ENCODE measurements around the gene GRIN3B. TPM values are rescaled to one million over a fixed set of nuclear protein-coding genes. Genes with fewer than 3 reads are reported as not detected.

GRIN3B gene
- total and polyA plus RNA-seq, 5 donors from 2014 or later: not detected

DNA sequence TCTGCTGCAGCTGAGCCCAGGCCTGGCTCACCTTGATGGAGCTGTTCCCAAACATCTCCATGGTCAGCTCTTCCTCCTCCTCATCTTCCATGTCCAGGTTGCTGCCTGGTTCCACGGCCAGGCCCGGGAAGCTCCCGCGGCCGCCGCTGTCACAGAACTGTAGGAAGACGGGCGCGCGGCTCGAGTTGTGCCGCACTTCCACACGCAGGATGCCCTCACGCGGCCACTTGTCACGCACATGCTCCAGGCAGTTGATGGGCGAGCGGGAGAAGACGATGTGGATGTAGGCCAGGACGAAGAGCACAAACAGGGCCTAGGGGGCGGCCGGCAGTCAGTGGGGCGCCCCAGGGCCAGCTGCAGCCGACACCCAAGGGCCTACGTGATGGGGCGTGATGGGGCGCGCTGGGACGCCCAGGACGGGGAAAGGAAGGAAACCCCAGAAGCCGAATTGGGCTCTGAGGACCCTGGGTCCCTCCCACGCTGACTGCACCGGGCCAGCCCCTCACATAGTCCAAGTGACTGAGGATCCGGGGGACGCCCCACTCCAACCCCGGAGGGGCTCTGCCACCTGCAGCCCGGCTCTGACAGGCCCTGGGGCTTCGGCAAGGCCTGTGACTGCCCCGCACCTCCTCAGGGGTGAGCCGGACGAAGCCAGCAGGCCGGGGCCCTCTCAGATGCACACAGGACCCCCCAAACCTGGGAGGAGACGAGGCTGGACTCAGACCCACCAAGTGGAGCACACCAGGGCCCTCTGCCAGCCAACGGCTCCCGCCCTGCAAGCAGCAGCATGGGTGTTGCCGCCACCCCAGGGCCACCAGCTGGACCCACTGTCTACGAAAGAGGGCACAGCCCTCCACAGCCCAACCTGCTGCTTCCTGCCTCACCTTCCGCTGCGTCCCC, 14.2 kb downstream of the GRIN3B start:
- Mint-ChIP-seq H3K27ac (no peak overlapping the region), H3K27me3 (peaks cover 5% of the 10 kb centered on the region), H3K9me3 (no peaks in the 10 kb centered on the region), H3K36me3 (no peaks in the 10 kb centered on the region), H3K4me3 (peak overlapping the region in 1 of 4 donors; percentile 27), H3K4me1 (peaks cover 0 to 36% (median 10%) of the 10 kb centered on the region in 4 donors)
- no peak for ATAC-seq (ENCODE audit: low read depth in 2 of 2)
- no peaks in the 10 kb centered on the region for H3K27me3 ChIP-seq (ENCODE audit: control insufficient read depth, insufficient read depth, low read length)
- H3K4me1 ChIP-seq (ENCODE audit: control insufficient read depth, insufficient read depth, low read length, poor library complexity, severe bottlenecking): peaks cover 40% of the 10 kb centered on the region
- peaks cover 17% of the 10 kb centered on the region for H3K36me3 ChIP-seq (ENCODE audit: control insufficient read depth, insufficient read depth, low read length)
- no peaks in the 10 kb centered on the region for H3K9me3 ChIP-seq (ENCODE audit: control insufficient read depth in 2 of 2, low read length in 2 of 2)
- no peak overlapping the region for H3K27ac ChIP-seq (ENCODE audit: insufficient read depth, low read length, poor library complexity, severe bottlenecking)
- H3K4me3 ChIP-seq (ENCODE audit: low read depth, low read length): no peak overlapping the region
- no peak for DNase-seq

DNA sequence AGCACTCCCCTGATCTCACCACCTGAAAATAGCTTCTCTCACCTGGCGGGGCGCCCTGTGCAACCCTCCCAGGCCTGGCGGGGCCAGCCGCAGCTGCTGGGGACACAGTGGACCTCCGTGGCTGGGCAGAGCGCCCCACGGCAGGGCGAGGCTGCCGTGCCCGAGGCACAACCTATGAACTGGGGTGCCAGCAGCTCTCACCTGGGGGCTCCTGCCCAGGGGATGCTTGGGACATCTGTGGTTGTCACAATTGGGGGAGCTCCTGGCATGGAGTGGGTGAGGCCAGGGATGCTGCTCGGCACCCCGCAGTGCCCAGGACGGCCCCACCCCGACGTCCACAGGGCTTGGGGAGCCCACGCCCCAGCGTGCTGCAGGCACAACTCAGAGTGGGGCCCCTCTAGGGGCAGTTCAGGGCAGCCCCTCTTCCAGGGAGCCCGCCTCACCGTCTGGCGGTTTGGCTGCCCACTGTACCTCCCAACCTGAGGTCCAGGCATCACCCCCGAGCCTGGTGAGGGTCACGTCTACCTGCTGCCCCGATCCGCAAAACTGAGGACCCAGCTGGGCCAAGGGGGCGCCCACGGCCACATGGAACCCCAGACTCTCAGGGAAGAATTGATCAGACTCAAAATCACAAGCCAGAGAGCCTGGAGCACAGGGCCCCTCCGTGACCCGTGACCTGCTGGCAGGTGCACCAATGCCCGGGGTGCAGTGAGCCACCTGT, 15.0 kb downstream of the GRIN3B start:
- no peaks in the 10 kb centered on the region for H3K36me3 Mint-ChIP-seq
- Histone ChIP-seq H3K36me3 (ENCODE audit: control insufficient read depth, insufficient read depth, low read length) (peaks cover 12% of the 10 kb centered on the region), H3K9me3 (ENCODE audit: control insufficient read depth in 2 of 2, low read length in 2 of 2) (no peaks in the 10 kb centered on the region), H3K27me3 (ENCODE audit: control insufficient read depth, insufficient read depth, low read length) (no peaks in the 10 kb centered on the region), H3K4me1 (ENCODE audit: control insufficient read depth, insufficient read depth, low read length, poor library complexity, severe bottlenecking) (peaks cover 49% of the 10 kb centered on the region), H3K27ac (ENCODE audit: insufficient read depth, low read length, poor library complexity, severe bottlenecking) (no peak overlapping the region), H3K4me3 (ENCODE audit: low read depth, low read length) (no peak overlapping the region)
- no peak for DNase-seq
- H3K4me1 Mint-ChIP-seq: peaks cover 0 to 41% (median 10%) of the 10 kb centered on the region in 4 donors
- H3K4me3 Mint-ChIP-seq: peak overlapping the region in 1 of 4 donors; percentile 63
- no peak overlapping the region for H3K27ac Mint-ChIP-seq
- ATAC-seq (ENCODE audit: low read depth in 2 of 2): no peak
- H3K9me3 Mint-ChIP-seq: no peaks in the 10 kb centered on the region
- H3K27me3 Mint-ChIP-seq: peaks cover 5% of the 10 kb centered on the region

DNA sequence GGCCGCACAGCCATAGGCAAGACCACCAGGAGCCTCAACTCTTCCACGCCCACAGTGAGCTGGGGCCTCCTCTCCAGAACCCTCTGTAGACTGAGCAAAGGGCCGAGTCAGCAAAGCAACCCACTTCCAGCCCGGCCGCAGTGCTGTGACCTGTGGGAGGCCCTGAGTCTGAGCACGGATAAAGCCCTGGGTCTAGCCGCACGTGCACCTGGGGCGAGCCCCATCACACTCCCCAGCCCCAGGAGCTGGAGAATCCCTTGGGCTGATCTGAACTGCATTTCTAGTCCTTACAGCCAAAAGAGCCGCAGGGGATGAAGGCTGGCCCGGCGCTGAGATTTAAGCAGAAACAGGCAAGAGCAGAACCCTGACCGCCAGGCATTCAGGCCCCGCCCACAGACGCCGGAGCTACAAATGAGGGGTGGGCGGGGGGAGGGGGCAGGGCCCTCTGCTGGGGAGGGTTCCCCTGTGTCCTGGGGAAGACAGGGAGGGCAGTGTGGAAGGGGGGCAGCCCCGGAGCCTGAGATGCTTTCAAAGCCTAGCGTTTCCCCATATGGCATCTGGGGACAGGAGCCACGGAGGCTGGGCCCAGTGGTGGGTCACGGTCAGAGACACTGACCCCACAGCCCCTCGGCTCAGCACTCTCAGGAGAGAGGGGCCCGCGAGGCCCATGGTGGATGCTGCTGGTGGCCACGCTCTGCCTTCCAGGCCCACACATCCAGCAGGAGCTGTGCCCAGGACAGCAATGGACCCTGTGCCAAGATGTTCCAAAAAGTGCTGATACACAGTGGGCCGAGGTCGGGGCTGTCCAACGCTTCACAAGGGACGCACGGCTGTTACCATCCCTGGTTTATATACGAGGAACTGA, 15.8 kb downstream of the GRIN3B start:
- Mint-ChIP-seq H3K4me3 (peak overlapping the region in 3 of 4 donors; percentile 63 to 69 (median 65)), H3K36me3 (no peaks in the 10 kb centered on the region), H3K27ac (peak overlapping the region in 1 of 3 donors; percentile 31), H3K27me3 (peaks cover 6% of the 10 kb centered on the region), H3K9me3 (no peaks in the 10 kb centered on the region), H3K4me1 (peaks cover 0 to 41% (median 10%) of the 10 kb centered on the region in 4 donors)
- H3K4me3 ChIP-seq (ENCODE audit: low read depth, low read length): no peak overlapping the region
- H3K27ac ChIP-seq (ENCODE audit: insufficient read depth, low read length, poor library complexity, severe bottlenecking): no peak overlapping the region
- DNase-seq: no peak
- peaks cover 51% of the 10 kb centered on the region for H3K4me1 ChIP-seq (ENCODE audit: control insufficient read depth, insufficient read depth, low read length, poor library complexity, severe bottlenecking)
- peaks cover 11% of the 10 kb centered on the region for H3K36me3 ChIP-seq (ENCODE audit: control insufficient read depth, insufficient read depth, low read length)
- no peaks in the 10 kb centered on the region for H3K9me3 ChIP-seq (ENCODE audit: control insufficient read depth in 2 of 2, low read length in 2 of 2)
- no peaks in the 10 kb centered on the region for H3K27me3 ChIP-seq (ENCODE audit: control insufficient read depth, insufficient read depth, low read length)
- ATAC-seq (ENCODE audit: low read depth in 2 of 2): no peak

DNA sequence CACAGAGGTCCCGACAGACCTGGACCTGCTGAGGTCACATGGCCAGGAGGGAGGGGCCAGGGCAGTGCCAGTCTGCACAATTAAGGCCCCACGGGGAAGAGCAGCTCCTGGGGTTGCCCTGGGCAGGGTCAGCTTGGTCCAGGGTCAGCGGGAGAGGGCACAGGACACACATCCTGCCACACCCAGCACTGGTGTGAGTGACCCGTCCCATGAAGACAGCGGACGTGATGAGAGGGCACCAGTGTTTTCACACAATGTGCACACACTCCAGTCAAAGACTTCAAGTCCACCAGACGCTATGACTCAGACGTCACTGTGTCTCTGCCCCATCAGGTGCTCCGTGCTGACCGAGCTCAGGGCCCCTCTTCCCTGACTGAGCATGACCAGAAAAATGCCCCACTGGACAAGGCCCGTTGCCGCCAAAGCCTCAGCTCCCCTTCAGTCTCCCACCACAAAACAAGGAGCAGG, 16.5 kb downstream of the GRIN3B start:
- no peak overlapping the region for H3K4me3 ChIP-seq (ENCODE audit: low read depth, low read length)
- ATAC-seq (ENCODE audit: low read depth in 2 of 2) (no peak), DNase-seq (no peak)
- no peaks in the 10 kb centered on the region for H3K27me3 ChIP-seq (ENCODE audit: control insufficient read depth, insufficient read depth, low read length)
- peaks cover 56% of the 10 kb centered on the region for H3K4me1 ChIP-seq (ENCODE audit: control insufficient read depth, insufficient read depth, low read length, poor library complexity, severe bottlenecking)
- peaks cover 11% of the 10 kb centered on the region for H3K36me3 ChIP-seq (ENCODE audit: control insufficient read depth, insufficient read depth, low read length)
- H3K36me3 Mint-ChIP-seq: no peaks in the 10 kb centered on the region
- peak overlapping the region in 1 of 3 donors; percentile 76 for H3K27ac Mint-ChIP-seq
- H3K9me3 Mint-ChIP-seq: no peaks in the 10 kb centered on the region
- H3K27me3 Mint-ChIP-seq: peaks cover 13% of the 10 kb centered on the region
- H3K4me3 Mint-ChIP-seq: peak overlapping the region; percentile 63 to 89 (median 72)
- H3K4me1 Mint-ChIP-seq: peaks cover 0 to 47% (median 16%) of the 10 kb centered on the region in 4 donors
- H3K9me3 ChIP-seq (ENCODE audit: control insufficient read depth in 2 of 2, low read length in 2 of 2): no peaks in the 10 kb centered on the region
- no peak overlapping the region for H3K27ac ChIP-seq (ENCODE audit: insufficient read depth, low read length, poor library complexity, severe bottlenecking)

DNA sequence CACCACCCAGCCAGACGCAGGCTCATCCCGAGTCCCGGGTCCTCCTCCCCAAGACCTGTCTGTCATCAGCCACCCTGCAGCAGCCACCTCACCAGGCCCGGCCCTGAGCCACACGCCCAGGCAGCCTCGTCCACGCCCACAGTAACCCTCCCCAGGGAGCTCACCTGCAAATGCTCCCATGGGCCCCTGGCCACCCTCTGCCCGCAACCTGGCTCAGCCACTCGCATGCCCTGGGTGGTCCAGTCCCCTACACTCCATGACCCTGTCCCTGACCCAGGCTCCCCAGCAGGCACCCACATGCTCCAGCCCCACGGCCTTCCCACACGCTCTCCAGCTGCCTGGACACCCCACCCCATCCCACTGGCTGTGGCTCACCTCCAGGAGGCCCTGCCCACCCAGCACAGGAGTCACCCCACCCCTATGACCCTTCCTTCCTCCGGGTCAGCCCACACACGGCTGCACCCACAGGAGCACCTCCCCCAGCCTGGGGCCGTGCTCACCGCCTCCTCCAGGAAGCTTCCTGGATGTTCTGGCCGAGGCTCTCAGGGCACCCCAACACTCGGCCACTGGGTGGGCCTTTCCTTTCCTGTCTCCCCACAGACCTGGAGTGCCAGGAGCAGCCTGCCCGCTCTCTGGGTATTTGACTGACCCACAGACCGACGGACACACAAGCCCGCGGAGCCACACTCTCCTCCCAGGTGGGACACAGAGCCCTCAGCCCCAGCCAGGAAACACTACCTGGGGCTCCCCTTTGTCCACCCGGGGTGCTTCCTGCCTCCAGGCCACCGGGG, 17.1 kb downstream of the GRIN3B start:
- Histone ChIP-seq H3K9me3 (ENCODE audit: control insufficient read depth in 2 of 2, low read length in 2 of 2) (no peaks in the 10 kb centered on the region), H3K27me3 (ENCODE audit: control insufficient read depth, insufficient read depth, low read length) (no peaks in the 10 kb centered on the region), H3K27ac (ENCODE audit: insufficient read depth, low read length, poor library complexity, severe bottlenecking) (no peak overlapping the region), H3K4me1 (ENCODE audit: control insufficient read depth, insufficient read depth, low read length, poor library complexity, severe bottlenecking) (peaks cover 59% of the 10 kb centered on the region), H3K4me3 (ENCODE audit: low read depth, low read length) (no peak overlapping the region), H3K36me3 (ENCODE audit: control insufficient read depth, insufficient read depth, low read length) (peaks cover 8% of the 10 kb centered on the region)
- peaks cover 0 to 50% (median 17%) of the 10 kb centered on the region in 4 donors for H3K4me1 Mint-ChIP-seq
- DNase-seq (no peak), ATAC-seq (ENCODE audit: low read depth in 2 of 2) (no peak)
- H3K27me3 Mint-ChIP-seq: peaks cover 13% of the 10 kb centered on the region
- H3K4me3 Mint-ChIP-seq: peak overlapping the region; percentile 63 to 89 (median 72)
- H3K9me3 Mint-ChIP-seq: no peaks in the 10 kb centered on the region
- H3K27ac Mint-ChIP-seq: peak overlapping the region in 1 of 3 donors; percentile 76
- no peaks in the 10 kb centered on the region for H3K36me3 Mint-ChIP-seq

DNA sequence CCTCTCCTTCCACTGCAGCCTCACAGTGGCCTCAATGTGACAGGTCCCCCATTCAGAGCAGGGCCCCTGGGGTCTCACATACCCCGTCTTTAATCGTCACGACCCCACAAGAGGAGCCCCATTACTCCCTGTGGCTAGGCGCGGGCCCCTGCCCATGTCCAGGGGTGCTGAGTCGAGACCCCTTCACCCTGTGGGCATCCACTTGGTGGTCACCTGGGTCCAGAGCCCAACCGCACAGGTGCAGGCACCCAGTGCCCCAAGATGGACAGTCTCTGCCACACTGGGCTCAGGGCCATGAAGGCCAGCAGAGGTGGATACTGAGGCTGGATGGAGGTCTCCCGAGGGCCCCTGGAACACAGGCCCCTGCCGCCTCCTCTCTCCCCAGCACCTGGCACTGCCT, 17.7 kb downstream of the GRIN3B start:
- H3K4me3 ChIP-seq (ENCODE audit: low read depth, low read length): no peak overlapping the region
- peaks cover 59% of the 10 kb centered on the region for H3K4me1 ChIP-seq (ENCODE audit: control insufficient read depth, insufficient read depth, low read length, poor library complexity, severe bottlenecking)
- H3K27ac Mint-ChIP-seq: peak overlapping the region in 1 of 3 donors; percentile 64

More for the DNA sequence above, 17.7 kb downstream of the GRIN3B start:
- Mint-ChIP-seq H3K9me3 (no peaks in the 10 kb centered on the region), H3K4me1 (peaks cover 0 to 53% (median 17%) of the 10 kb centered on the region in 4 donors), H3K4me3 (peak overlapping the region; percentile 58 to 92 (median 80)), H3K36me3 (no peaks in the 10 kb centered on the region), H3K27me3 (peaks cover 13% of the 10 kb centered on the region)
- ATAC-seq (ENCODE audit: low read depth in 2 of 2) (no peak), DNase-seq (no peak)
- Histone ChIP-seq H3K27me3 (ENCODE audit: control insufficient read depth, insufficient read depth, low read length) (no peaks in the 10 kb centered on the region), H3K9me3 (ENCODE audit: control insufficient read depth in 2 of 2, low read length in 2 of 2) (no peaks in the 10 kb centered on the region), H3K27ac (ENCODE audit: insufficient read depth, low read length, poor library complexity, severe bottlenecking) (no peak overlapping the region), H3K36me3 (ENCODE audit: control insufficient read depth, insufficient read depth, low read length) (peaks cover 6% of the 10 kb centered on the region)
